SKM-1 treated with dmso at 0.1 percent for 144 hours (cell line): ENCODE data around the gene MSRB1.

ENCODE experiments used
- DNase-seq: peaks from one replicate; lab custom pipeline; 2025; ENCODE audit not compliant: unreplicated experiment; lab: John Stamatoyannopoulos, UW

The MSRB1 gene

DNA sequence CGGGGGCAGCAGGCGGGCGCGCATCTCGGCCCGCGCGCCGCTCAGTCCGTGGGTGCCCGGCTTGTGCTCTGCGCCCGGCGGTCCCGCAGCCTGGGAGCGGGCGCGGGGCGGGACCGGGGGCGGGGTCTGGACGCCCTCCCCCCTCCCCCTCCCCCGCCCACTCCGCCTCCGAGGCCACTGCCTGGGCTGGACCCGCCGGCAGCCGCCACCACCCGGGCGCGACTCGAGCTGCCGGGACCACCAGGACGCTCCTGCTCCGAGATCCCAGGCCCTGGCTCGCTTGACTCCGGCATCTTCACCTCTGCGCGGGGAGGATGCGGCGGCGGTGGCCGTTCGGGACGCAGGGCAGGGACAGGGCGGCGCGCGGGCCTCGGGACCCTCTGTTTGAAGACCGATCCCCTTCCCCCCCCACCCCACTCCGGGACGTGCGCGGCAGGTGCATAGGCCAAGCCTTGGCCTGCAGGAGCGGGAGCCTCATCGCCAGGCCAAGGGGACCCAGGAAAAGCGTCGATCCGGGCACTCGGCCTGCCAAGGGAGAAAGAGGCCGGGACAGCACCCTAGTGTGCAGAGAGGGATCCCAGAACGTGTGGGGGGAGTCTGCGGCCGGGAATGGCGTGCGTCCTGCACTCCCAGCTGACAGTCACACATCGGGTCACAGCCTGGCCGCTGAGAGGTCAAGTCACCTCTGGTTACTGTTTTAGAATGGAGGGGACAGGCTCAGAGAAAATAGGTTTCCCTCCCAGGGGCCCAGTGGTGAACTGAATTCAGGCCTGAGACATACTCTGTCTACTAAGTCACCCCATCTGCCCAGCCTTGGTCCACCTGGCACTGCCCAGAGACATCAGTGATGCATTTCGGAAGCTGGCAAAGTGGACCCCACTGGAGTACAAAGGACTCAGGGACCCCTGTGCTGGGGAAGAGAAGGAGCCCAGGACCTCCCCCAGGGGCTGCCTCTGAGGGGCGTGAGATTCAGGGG, 24.4 kb downstream of the MSRB1 start, which contains the start of gene HS3ST6:
Gene HS3ST6 (minus strand): TSS at position 65 of the 976 bp plus-strand sequence. CDS start 92 bp downstream, outside the sequence.
- DNase-seq: no peak

DNA sequence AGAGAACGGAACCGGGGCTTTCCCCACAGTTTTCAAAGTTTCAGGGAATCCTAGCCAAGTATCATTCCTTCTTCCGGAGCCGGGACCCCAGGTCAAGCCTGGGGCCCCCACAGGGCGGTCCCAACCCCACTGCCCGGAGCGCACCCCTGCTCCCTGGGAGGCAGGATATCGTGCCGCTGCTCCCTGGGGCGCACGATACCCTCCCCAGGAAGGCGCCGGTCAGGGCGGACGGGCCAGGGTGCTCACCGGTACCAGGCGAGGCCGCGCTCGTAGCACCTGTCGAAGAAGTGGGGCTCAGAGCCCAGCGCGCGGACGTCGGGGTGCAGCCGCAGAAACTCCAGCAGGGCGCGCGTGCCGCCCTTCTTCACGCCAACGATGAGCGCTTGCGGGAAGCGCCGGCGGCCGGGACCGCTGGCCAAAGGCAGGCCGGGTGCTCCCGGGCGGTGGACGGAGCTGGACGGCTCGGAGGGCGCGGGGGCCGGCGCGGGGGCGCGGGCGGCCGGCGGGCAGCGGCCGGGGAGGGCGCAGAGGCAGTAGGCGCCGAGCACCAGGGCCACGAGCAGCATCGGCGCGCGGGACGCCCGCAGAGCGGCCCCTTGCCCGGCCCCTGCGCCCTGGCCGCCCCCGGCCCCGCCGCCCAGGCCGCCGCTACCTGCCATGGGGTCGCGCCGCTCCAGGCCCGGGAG, 25.2 kb downstream of the MSRB1 start:
- DNase-seq: no peak

DNA sequence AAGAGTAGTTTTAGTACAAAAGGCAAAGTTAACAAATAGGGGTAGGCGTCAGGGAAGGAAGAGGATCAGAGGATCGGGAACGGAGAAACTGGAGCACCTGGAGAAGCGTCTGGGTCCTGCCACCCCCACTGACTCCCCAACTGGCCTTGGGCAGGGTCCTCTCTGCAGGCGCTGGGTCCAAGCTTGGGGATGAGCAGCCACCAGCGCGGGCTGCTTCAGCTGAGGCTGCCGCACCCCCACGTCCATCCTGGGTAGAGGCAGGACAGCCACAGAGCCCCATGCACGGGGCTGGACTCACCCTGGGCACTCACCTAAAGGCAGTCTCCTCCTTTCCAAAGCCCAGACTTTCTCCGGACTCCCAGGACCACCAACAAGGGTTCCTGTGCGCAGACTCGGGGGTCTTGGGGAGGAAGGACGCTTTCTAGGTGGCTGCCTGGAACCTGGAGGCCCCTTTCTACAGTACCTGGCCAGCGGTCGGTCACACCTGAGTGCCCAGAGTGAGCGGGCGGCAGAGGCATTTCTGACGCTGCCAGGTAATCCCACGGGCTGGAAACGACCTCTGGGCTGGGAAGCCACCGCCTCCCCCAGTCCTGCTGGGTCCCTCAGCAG, 25.8 kb downstream of the MSRB1 start:
- DNase-seq: no peak

DNA sequence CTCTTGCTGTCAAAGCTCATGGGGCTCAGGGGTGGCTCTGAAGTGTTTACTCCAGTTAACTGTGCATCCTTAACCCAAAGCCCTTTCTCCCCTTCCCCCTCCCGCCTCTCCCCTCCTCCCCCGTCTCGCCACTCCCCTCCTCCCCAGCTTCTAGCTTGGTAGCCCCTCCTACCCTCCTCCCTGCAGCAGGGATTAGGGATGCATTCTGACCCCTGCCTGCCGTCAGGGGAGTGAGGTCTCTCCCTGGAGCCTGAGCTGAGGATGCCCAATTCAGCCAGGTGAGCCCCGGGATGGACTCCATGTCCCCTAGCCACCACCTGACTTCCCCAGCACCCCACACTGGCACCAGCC, 26.4 kb downstream of the MSRB1 start:
- DNase-seq: no peak

DNA sequence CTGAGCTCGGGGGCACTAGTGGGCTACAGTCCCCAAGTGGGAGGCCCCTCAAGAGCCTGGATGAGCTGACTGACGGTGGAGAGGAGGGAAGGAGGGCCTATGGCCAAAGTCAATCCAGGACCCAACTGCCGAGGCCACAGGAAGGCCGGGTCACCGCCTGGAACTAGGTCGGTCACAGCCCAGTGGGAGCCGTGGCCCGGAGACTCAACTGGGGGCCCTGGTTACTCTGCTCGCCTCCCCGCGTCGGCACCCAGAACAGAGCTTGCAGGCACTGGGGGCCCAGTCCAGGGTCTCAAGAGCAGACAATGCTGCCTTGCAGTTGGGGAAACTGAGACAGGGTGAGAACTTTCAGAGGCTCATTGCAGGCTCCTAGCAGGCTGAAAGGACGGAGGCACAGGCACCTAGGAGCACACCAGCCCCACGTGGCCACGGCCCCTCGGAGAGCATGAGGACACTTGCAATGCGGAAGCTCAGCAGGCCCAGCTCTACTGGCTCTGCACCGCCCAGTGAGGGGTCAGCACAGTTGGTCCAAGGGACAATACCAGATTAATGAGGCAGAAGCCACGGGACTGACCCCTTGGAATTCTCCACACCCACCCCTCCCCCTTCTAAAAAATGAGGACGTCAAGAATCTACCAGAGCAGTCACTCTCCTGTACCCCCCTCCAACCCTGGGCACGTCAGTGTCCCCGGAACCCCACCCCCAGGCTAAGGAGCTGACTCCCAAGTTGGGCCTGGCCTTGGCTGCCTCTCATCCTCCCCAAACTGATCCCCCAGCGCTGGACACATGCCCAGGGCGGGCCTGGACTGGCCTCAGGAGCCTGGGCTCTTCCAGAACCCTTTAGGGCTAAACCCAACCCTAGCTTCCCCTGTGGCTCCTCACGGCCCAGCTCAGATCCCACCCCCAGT, 27.0 kb downstream of the MSRB1 start:
- DNase-seq: no peak

DNA sequence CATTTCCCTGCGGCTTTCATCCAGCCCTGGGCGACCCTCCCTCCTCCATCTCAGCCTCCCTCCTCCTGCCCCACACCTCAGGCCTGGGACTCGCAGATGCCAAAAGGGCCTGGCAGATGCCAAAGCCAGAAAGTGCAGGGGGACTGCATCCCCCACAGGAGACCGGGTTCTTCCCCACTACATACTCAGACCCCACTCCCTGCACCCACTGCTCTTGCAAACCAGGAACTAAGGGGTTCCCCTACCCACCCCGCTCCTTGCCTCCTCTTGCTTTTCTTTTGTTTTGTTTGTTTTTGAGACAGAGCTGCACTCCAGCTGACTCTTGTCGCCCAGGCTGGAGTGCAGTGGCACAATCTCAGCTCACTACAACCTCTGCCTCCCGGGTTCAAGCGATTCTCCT, 28.0 kb downstream of the MSRB1 start:
- DNase-seq: no peak

DNA sequence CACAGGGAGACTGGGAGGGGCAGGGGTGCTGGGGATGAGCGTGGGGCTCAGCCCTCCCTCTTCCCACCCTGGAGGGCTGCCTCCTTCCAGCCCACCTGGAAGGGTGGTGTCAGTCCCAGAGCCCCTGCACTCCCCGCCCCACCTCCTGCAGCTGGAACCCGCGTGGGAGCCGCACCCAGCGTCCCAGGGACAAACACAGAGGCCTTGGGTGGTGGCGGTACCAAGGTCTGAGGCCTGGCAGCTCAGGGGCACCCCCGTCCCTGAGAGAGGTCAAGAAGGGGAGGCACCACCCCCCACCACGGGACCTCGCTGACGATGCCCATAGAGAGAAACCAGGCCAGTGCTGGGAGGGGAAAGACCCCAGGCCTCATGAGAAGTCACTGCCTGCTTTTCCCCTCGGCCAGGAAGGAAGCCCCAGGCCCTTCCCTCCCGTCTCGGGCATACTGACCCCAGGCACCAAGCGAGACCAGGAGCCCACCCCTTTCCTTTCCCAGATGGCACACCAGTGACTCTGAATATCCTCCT, 28.9 kb downstream of the MSRB1 start:
- no peak for DNase-seq

DNA sequence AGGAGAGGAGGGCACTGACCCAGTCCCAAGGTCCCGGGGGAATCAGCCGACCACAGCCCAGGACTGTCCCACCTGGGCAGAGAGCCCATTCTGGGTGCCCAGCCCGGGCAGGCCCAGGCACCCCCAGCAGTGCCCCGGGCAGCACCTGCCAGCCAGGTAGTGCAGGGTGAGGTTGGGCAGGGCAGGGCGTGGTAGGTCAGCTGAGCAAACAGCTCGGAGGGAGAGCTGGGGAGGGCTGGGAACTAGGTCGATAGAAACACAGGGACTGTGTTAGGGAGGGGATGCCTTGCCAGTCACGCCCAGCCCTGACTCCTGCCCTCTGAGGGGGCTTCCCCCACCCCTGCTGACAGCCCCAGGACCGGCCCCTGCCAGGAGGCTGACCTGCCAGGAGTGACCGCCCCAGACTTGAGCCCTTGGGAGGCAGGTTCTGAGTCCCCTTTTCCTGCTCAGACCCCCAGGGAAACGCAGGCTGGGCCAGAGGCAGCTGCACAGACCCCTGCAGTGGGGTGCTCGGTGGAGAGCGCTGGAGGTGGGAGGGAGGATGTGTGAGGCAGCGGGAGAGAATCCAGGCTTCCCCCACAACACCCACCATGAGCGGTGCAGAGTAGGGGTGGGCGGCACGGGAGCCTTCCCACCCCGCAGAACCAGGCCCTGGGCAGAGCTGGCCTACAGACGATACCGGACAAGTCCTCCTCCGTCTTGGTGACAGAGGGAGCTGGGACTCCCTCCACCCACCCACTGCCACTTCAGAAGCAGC, 29.5 kb downstream of the MSRB1 start:
- no peak for DNase-seq

DNA sequence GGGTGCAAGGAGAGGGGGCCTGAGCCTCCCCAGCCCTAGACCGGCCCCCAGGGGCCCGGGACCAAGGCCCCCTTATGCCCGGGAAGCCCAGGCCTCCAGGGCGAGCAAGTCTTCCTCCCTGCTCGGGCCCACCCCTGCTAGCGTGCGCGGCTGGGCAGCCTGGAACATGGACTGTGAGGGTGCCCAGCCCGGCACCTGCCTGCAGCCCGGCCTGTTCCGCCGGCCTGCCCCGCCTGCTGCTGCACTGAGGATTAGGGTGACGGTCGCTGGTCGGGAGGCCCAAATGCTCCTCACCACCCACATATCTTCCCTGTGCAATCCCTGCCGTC, 30.8 kb downstream of the MSRB1 start:
- no peak for DNase-seq

DNA sequence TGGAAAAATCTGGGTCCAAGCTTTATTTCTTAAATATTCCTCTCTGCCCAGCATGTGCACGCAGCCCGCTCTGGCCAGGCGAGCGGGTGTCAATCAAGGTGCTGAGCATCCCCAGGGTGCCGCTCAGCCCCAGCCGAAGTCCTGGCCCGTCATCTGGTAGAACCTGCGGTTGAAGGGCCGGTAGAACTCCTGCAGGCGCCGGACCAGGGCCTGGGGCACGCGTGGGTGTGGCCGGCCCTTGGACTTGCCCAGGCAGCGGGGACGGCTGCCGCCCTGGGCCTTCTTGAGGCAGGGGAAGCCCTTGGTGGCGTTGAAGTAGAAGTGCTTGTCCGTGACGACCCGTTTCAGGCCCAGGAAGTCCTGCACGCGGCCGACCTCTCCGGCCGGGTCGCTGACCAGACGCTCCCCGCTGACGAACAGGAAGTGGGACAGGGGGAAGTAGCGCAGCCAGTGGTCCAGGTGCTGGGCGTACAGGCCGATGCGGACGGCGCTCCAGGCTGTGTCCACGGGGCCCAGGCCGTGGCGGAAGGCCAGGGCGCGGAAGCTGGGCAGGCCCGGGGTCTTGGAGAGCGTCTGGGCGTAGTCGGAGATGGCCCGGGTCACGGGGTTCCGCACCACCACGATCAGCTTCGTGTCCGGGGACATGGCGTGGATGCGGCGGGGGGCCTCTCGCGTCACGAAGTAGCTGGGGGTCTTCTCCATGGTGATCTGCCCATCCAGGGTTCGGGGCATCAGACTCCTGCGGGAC, 31.4 kb downstream of the MSRB1 start:
- DNase-seq: no peak

DNA sequence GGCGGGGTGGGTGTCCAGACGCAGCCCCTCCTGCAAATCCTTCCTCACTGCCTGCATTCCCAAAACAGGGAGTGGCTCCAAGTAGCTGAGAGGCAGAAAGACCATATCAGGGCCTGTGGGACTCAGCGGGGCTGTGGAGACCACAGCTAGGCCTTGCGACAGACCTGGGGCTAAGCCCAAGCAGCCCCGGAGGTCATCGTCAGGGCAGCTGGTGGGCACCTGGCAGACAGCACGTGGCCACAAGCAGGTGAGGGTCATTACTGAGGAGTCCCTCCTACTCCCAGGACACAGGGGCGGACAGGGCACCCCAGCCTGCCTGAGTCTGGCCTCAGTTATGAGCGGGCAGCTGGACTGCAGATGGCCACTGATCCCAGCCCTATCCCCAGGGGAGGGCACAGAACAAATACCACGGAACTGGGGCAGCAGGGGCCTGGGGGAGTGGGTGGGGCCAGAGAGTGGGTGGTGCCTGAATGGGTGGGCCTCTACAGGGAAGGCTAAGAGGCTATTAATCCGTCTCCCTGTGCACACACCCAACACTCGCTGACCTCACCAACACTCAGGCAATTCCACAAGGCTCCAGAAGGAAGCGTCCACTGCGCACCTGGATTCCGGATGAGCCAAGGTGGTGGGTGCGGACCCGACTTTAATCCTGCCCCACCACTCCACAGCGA, 33.3 kb downstream of the MSRB1 start:
- no peak for DNase-seq

DNA sequence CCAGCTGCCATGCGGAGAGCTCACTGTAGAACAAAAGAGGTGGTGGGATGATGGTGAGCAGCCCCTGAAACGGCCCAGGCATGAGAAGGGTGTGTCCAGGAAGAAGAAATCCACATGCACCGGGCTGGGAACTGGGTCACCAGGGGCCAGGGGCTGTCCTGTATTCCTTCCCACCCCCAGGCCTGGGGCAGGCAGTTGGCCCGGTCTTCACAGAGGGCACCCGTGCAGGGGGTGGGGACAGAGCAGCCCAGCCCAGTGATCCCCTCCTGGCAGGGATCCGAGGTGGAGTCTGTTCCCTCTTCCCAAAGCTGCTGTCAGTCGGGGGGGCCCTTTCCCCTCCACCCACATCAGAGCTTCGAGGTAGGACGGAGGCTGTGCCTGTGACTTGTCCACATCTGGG, 34.0 kb downstream of the MSRB1 start:
- DNase-seq: no peak

DNA sequence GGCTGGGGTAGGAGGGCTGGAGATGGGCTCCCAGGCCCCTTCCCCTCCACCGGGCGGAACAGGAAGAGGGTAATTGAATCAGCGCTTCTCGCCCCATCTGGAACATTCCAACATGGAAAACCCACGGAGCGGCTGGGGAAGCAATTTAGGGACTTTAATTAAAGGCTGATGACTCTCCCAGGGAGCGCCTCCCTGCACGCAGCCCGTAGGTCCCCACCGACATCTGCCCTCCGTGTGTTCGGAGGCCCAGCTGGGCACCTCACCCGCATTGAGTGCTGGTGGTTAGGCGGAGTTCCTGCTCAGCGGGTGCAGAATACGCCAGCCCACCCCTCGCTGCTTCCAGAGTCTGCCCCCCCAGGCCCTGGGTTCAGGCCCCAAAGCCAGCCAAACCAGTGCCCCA, 34.8 kb downstream of the MSRB1 start:
- DNase-seq: no peak

DNA sequence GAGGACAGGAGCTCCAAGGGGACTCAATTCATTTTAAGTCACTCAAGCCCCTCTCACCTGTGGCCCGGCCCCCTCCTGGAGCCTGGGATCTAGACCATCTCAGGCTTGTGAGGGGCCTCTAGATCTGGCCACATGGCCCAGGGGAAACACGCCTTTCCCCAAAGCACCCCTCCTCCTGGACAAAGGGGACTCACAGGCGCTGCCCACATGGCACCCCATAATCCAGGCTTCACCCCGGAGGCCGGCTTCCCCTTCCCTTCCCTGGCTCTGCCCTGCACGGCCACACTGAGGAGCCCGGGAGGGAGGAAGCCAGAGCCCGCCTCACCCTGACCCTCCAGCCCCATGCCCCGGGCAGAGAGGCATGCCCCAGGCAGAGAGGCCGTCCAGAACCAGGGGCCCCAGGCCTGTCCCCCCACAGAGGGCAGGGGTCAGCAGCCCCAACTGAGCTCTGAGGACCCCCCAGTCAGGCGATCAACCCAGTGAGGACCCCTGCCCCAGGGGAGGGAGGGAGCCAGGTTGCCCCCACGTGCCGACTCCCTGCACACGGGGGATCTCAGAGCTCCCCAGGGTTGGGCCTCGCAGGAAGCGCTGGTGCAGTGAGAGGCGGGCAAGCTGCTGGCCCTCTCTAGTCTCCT, 35.7 kb downstream of the MSRB1 start:
- no peak for DNase-seq

DNA sequence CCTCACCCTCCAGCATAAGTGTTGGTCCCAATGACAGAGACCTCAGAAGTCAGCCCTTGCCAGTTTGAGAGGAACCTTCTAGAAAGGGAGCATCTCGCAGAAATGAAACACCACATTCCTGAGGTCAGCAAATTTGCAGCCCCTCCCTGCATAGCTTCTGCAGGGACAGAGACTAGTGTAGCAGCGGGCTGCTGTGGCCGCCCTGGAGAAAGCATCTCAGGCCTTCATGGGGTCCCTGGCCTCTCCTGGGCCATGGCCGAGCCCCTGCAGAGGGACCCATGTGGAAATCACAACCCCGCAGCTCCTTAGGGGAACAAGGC, 36.2 kb downstream of the MSRB1 start:
- no peak for DNase-seq

DNA sequence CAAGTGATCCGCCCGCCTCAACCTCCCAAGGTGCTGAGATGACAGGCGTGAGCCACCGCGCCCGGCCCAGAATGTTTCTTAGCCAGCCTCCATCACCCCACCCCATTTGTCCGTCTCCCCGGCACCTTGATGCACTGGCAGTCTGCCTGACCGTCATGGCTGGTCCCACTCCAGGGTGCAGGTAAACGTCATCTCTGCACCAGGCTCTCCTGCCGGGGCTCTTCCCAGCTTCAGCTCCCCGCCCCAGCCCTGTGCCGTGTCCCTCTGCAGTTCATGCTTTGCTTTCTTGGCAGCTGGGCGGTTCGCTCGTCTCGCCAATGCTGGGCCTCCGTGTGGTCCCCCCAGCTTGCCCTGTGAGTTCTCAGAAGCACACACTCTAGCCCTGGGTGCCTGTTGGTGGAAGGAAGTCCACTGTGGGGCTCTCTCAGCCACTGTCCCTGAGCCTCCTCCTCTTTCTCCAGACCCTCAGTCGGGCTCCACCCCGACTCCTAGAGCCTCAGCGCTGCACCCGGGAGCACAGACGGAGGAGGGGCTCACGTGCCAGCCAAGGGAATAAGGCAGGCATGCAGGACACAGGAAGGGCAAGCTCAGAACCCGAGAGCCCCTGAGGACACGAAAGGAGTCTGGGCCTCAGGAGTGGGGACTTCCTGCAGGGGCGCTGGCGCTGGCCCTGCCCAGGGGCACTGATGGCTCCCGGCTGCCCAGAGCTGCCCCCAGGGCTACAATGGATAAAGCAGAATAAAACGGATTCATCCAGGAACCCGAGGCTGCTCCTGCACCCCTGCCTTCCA, 36.7 kb downstream of the MSRB1 start:
- no peak for DNase-seq
